ENCODE results near the gene MTPN.

Gene MTPN

DNA sequence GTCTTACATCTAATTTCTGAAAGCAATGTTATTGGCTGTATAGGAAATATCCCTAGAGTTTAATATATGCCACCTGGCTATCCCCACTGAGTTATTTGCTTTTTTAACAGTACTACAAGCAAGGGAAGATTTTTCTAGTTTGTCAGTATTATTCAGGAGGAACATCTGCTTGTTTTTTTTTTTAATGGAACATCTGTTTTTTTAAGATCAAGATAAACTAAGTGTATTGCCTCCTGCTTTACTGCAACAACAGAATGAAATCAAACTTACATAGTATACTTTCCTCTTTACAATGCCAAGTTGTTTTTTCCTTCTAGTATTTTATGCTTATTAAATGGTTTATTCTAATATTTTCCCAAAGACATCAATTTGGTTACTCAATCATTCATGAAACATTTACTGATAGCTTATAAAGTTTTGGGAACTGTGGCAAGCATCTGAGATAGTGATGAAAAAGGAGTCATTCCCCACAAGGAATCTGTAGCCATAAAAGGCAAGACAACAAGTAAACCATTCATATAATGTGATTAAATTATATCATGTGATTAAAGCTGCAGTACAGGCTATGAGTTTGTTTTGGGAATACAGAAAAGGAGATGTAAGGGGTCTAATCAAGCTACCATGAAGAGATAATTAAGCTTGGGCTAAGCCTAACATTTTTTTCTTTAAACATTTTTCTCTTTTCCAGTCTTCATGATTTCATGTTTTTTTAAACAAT, 17.4 kb downstream of the MTPN start:
- H3K27me3 ChIP-seq (ENCODE audit: insufficient read depth, low read length) = no peaks in the 10 kb centered on the region
- peaks cover 4% of the 10 kb centered on the region for H3K36me3 ChIP-seq (ENCODE audit: insufficient read depth, low read length)
- H3K9me3 ChIP-seq (ENCODE audit: low read length) = no peaks in the 10 kb centered on the region
- H3K4me1 ChIP-seq (ENCODE audit: insufficient read depth, low read length) = peaks cover 2% of the 10 kb centered on the region
- H2AFZ ChIP-seq (ENCODE audit: low read depth, low read length) = no peak overlapping the region
- no peak overlapping the region for H3K4me3 ChIP-seq (ENCODE audit: low read length)

DNA sequence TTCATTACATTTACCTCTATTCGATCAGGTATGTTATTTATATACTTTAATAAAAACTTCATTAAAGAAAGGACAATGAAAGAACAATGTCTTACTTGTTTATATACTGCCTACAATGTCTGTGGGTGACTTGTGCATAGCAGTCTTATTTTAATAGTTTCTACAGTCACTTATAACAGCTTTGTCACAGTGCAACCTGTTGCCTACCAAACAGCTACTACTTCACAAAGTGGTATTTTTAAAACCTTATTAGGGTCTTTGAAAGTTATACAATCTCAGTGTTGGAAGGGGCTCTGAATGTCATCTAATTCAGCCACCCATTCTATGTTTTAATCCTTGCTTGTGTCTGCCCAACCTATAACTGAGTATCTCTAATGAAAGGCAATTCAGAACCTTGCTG, 19.0 kb downstream of the MTPN start:
- H3K4me1 ChIP-seq (ENCODE audit: insufficient read depth, low read length) = peaks cover 2% of the 10 kb centered on the region
- H2AFZ ChIP-seq (ENCODE audit: low read depth, low read length) = no peak overlapping the region
- H3K36me3 ChIP-seq (ENCODE audit: insufficient read depth, low read length) = peaks cover 4% of the 10 kb centered on the region
- H3K4me3 ChIP-seq (ENCODE audit: low read length) = no peak overlapping the region
- no peaks in the 10 kb centered on the region for H3K9me3 ChIP-seq (ENCODE audit: low read length)
- no peaks in the 10 kb centered on the region for H3K27me3 ChIP-seq (ENCODE audit: insufficient read depth, low read length)

DNA sequence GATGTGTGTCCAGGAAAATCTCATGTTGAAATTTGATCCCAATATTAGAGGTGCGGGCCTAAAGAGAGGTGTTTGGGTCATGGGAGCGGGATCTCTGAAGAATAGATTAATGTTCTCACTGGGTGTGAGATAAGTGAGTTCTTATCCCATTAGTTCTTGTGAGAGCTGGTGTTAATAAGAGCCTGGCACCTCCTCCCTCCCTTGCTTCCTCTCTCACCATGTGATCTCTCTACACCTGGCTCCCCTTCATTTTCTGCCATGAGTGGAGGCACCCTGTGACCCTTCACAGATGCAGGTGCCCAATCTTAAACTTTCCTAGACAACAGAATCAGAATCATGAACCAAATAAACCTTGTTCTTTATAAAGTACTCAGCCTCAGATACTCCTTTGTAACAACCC, 19.5 kb downstream of the MTPN start:
- Histone ChIP-seq H3K27me3 (ENCODE audit: insufficient read depth, low read length) (no peaks in the 10 kb centered on the region), H2AFZ (ENCODE audit: low read depth, low read length) (no peak overlapping the region), H3K36me3 (ENCODE audit: insufficient read depth, low read length) (peaks cover 4% of the 10 kb centered on the region), H3K4me1 (ENCODE audit: insufficient read depth, low read length) (peaks cover 2% of the 10 kb centered on the region), H3K9me3 (ENCODE audit: low read length) (no peaks in the 10 kb centered on the region), H3K4me3 (ENCODE audit: low read length) (no peak overlapping the region)

DNA sequence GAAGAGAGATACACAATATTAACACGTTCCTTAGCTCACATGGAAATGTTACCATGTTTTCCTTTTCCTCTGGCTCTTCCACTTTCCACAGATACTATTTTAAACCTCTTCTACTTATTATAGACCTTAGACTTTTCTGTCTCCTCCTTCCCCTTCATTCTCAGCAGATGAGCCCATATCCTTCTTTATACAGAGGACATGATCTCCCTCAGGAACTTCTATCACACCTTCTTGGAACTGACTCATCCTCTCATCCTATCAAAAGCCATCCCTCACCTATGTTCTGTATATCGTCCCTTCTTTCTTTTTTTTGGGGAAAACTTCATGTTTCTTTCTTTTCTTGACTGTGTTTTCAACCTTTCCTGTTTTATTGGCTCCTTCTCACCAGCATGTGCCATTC, 20.8 kb downstream of the MTPN start:
- Histone ChIP-seq H3K27me3 (ENCODE audit: insufficient read depth, low read length) (no peaks in the 10 kb centered on the region), H3K36me3 (ENCODE audit: insufficient read depth, low read length) (peaks cover 8% of the 10 kb centered on the region), H3K4me3 (ENCODE audit: low read length) (no peak overlapping the region), H2AFZ (ENCODE audit: low read depth, low read length) (no peak overlapping the region), H3K9me3 (ENCODE audit: low read length) (no peaks in the 10 kb centered on the region), H3K4me1 (ENCODE audit: insufficient read depth, low read length) (peaks cover 2% of the 10 kb centered on the region)

DNA sequence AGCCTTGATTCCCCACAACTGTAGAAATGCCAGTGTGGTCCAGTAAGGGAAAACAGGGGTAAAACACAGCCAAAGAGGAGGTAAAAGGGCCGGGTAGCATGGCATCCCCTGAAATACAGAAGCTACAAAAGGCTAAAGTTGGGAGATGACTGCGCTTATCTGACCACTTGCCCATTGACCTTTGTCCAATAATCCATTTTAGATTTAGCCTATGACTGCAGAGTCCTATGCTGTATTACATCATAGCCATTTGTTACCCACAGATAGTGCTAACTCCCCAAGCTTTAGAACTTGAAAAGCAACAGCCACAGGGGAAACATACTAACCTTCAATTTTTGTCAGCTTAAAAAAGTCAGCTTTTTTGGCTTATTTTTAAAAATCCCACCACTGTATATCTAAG, 26.2 kb downstream of the MTPN start:
- no peaks in the 10 kb centered on the region for H3K9me3 ChIP-seq (ENCODE audit: low read length)
- H3K4me3 ChIP-seq (ENCODE audit: low read length) = no peak overlapping the region
- H2AFZ ChIP-seq (ENCODE audit: low read depth, low read length) = no peak overlapping the region
- peaks cover 2% of the 10 kb centered on the region for H3K4me1 ChIP-seq (ENCODE audit: insufficient read depth, low read length)
- no peaks in the 10 kb centered on the region for H3K27me3 ChIP-seq (ENCODE audit: insufficient read depth, low read length)
- H3K36me3 ChIP-seq (ENCODE audit: insufficient read depth, low read length) = peaks cover 43% of the 10 kb centered on the region

DNA sequence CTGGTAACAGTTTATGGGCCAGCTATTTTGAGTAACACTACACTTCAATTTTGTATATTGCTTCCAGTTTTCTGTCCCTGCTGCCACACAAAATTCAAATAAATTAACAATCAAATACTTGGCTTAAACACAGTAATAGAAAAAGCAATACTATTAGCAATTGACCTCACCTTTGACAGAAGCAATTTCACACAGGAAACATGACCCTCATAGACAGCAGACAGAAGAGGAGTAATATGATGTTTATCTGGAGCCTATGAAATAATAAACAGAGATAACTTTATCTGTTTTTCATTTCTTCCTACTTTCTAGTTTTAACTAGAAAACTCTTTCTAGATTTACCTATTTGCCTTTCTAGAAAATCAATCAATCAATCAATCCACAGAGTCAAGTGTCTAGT, 26.7 kb downstream of the MTPN start:
- Histone ChIP-seq H3K4me1 (ENCODE audit: insufficient read depth, low read length) (peaks cover 2% of the 10 kb centered on the region), H3K36me3 (ENCODE audit: insufficient read depth, low read length) (peaks cover 47% of the 10 kb centered on the region), H2AFZ (ENCODE audit: low read depth, low read length) (no peak overlapping the region), H3K9me3 (ENCODE audit: low read length) (no peaks in the 10 kb centered on the region), H3K4me3 (ENCODE audit: low read length) (no peak overlapping the region), H3K27me3 (ENCODE audit: insufficient read depth, low read length) (no peaks in the 10 kb centered on the region)

DNA sequence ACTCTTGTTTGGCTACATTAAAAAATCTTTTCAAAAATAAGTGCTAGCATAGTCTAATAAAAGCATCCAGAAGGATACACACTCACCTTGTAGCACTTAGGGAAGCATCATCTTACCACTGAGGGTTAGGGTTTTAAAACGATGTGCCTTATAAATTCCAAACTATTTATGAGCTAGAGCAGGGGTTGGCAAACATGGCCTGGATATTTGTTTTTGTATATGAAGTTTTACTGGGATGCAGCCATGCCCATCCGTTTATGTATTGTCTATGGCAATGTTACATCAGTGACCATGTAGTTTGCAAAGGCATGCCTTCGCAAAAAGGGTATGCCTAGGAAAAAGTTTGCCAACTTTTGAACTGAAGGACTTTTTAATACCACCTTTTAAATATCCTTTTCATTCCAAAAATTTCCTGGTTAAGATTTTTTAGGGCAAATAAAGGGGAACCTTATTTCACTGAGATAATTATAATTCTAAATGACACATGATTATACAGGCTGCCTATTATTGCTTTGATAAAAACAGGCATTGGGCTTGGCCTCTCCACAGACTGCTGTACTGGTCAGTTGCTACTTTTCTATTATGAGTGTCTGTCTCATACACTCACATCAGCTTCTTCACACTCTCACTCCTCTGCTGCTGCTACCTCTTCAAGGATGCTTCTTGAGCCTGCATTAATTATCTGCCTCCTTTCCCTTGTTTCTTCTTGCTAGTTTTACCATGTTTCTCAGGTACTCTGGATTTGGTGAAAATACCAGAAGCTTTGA, 30.7 kb downstream of the MTPN start:
- Histone ChIP-seq H3K36me3 (ENCODE audit: insufficient read depth, low read length) (peaks cover 45% of the 10 kb centered on the region), H3K9me3 (ENCODE audit: low read length) (no peaks in the 10 kb centered on the region), H3K27me3 (ENCODE audit: insufficient read depth, low read length) (no peaks in the 10 kb centered on the region), H2AFZ (ENCODE audit: low read depth, low read length) (no peak overlapping the region), H3K4me3 (ENCODE audit: low read length) (no peak overlapping the region), H3K4me1 (ENCODE audit: insufficient read depth, low read length) (no peaks in the 10 kb centered on the region)

DNA sequence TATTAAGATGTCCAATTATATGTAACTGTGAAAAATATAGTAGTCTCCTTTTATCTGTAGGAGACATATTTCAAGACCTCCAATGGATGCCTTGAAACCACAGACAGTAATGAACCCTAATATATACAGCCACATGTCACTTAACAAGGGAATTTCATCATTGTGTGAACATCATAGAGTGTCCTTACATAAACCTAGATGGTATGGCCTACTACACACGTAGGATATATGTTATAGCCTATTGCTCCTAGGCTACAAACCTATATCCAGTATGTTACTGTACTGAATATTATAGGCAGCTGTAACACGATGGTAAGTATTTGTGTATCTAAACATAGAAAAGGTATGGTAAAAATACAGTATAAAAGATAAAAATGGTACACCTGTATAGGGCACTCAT, 32.4 kb downstream of the MTPN start:
- Histone ChIP-seq H3K27me3 (ENCODE audit: insufficient read depth, low read length) (no peaks in the 10 kb centered on the region), H2AFZ (ENCODE audit: low read depth, low read length) (no peak overlapping the region), H3K9me3 (ENCODE audit: low read length) (no peaks in the 10 kb centered on the region), H3K36me3 (ENCODE audit: insufficient read depth, low read length) (peaks cover 29% of the 10 kb centered on the region), H3K4me1 (ENCODE audit: insufficient read depth, low read length) (no peaks in the 10 kb centered on the region), H3K4me3 (ENCODE audit: low read length) (no peak overlapping the region)

DNA sequence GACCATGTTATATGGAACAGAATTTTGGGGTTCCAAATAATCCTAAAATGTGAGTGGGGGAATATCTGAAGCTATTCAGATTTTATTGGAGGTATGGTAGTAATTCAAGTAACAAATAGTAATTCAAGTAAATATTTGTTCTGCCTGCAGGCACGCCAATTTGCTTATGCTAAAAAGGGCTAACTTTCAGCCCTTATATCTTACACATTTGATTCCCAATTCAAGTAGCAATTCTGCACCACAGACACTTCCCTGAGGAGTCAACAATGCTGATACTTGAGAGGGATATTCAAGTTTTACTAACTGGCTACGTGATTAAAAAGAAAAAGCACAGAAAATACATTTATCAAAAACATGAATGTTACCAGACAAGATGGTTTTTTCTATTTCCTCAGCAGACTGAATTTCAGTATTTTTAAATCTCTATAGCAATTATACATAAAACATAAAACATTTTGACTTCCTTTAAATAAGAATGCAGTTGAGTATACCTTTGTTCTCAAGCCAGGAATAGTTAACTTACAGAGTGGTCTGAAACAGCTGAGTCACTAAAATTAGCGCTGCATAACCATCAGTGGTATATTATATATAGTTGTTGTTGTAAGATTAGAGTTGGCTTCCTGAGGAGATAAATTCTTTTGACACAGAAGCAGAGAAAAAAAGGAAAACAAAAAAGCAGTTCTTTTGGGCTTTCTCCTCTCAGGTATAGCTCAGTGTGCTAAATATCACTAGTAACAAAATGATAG, 33.9 kb downstream of the MTPN start:
- H3K4me1 ChIP-seq (ENCODE audit: insufficient read depth, low read length) = peaks cover 4% of the 10 kb centered on the region
- no peaks in the 10 kb centered on the region for H3K27me3 ChIP-seq (ENCODE audit: insufficient read depth, low read length)
- no peak overlapping the region for H2AFZ ChIP-seq (ENCODE audit: low read depth, low read length)
- peaks cover 19% of the 10 kb centered on the region for H3K36me3 ChIP-seq (ENCODE audit: insufficient read depth, low read length)
- H3K9me3 ChIP-seq (ENCODE audit: low read length) = no peaks in the 10 kb centered on the region
- no peak overlapping the region for H3K4me3 ChIP-seq (ENCODE audit: low read length)

DNA sequence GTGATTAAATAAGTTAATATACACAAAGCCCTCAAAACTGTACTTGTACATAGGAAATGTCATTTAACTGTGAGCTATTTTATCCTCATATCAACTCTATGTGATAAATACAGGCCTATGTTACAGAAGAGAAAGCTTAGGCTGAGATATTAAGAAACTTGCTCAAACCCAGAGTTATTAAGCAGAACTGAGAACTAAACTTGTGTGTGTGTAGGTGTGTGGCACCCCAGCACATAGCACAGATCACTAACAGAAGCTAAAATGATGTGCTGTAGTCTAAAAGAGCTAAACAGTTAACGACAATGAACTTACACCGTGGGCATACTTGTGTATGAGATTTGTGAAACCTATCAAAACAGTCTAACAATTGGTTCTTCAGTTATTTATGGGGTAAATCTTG, 34.5 kb downstream of the MTPN start:
- Histone ChIP-seq H3K4me1 (ENCODE audit: insufficient read depth, low read length) (peaks cover 4% of the 10 kb centered on the region), H3K4me3 (ENCODE audit: low read length) (no peak overlapping the region), H3K36me3 (ENCODE audit: insufficient read depth, low read length) (peaks cover 16% of the 10 kb centered on the region), H3K27me3 (ENCODE audit: insufficient read depth, low read length) (no peaks in the 10 kb centered on the region), H2AFZ (ENCODE audit: low read depth, low read length) (no peak overlapping the region), H3K9me3 (ENCODE audit: low read length) (no peaks in the 10 kb centered on the region)

DNA sequence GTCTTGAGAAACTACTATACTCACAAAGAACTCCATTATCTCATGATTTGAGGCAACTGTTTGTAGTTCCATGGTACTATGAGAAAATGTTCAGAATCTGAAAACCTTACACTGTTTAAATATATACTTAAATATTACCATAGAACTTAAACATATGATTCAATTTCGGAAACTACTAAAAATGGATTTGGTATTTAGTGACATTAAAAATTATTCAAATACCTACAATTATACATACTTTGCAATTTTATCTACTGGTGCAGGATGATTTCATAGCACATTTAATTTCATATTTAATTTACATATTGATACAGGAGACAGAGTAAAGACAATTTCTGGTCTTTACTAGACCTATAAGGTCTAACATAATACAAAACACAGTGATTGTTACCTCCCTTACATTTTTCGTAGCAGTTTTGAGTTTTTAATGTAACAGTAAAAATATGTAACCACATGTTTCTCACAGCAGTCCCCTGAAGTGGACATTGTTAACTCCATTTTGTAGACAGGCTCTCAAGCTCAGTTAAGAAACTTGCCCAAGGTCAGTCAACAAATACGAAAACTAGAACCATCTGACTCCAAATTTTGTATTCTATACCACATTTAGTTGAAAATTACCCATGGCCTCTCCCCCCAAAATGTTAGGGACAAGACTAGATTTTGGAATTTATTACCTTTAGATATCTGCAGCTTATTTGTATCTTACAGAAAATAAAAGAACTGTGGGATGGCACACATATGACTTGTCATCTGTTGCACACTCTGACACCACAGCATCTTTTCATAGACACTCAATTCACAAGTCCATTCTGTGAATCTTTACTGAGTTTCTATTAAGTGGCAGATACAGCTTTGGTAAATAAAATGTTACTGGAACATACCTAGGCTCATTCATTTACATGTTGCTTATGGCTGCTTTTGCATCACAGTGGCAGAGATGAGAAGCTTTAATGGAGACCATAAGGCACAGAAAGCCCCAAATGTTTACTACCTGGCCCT, 36.8 kb downstream of the MTPN start:
- H3K4me1 ChIP-seq (ENCODE audit: insufficient read depth, low read length) = peaks cover 4% of the 10 kb centered on the region
- no peaks in the 10 kb centered on the region for H3K27me3 ChIP-seq (ENCODE audit: insufficient read depth, low read length)
- H3K36me3 ChIP-seq (ENCODE audit: insufficient read depth, low read length) = peaks cover under 1% of the 10 kb centered on the region
- H3K9me3 ChIP-seq (ENCODE audit: low read length) = no peaks in the 10 kb centered on the region
- H2AFZ ChIP-seq (ENCODE audit: low read depth, low read length) = no peak overlapping the region
- H3K4me3 ChIP-seq (ENCODE audit: low read length) = no peak overlapping the region

DNA sequence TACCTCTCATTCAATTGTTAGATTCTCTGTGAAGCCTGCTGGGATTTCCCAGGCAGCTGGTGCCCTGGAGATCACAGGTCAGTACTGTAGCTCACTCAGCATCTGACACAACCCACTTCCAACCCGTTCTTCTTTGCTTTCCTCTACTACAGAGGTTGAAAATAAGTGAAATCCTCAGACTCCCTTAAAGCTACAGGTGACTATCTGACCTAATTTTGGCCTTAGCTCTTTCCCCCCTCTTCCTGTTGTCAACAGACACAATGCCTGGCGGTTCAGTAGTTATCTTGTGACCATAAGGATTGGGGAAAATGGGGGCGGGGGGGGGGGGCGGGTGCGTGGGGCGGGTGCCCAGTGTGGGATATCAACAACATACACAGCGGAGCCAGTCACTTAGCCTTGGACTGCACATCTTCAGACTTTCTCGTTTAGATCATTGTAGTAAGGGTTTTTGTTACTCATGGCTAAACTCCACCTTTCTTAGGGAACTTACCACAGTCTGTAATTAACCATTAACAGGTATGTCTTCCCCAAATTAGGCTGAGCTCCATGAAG, 37.8 kb downstream of the MTPN start:
- Histone ChIP-seq H3K36me3 (ENCODE audit: insufficient read depth, low read length) (no peaks in the 10 kb centered on the region), H3K9me3 (ENCODE audit: low read length) (no peaks in the 10 kb centered on the region), H3K27me3 (ENCODE audit: insufficient read depth, low read length) (no peaks in the 10 kb centered on the region), H3K4me1 (ENCODE audit: insufficient read depth, low read length) (peaks cover 4% of the 10 kb centered on the region), H3K4me3 (ENCODE audit: low read length) (no peak overlapping the region), H2AFZ (ENCODE audit: low read depth, low read length) (no peak overlapping the region)
